A549 (cell line): Measurements from ENCODE around the gene KLC3.

Experiments used
- EHF ChIP-seq: fragments of 250-450 bp; sonication (Bioruptor Pico); IDR thresholded peaks from 2 replicates; pipeline ENCODE4 v1.5.0; 2020; ENCODE audit warnings: mild to moderate bottlenecking
- HDAC2 ChIP-seq: fragments of 200-600 bp; sonication (generic); IDR thresholded peaks from 2 replicates; pipeline ENCODE4 v1.6.1; 2016
- KDM5A ChIP-seq: fragments of 200-600 bp; sonication (generic); IDR thresholded peaks from 2 replicates; pipeline ENCODE4 v1.6.1; 2016; ENCODE audit warnings: antibody characterized with exemption, mild to moderate bottlenecking
- POLR2A ChIP-seq: IDR thresholded peaks from 2 replicates; pipeline ENCODE4 v1.6.1; 2012; ENCODE audit warnings: mild to moderate bottlenecking, low read length
- RAD21 ChIP-seq, 2 experiments: fragments of >200 bp in 1 of 2; sonication (Bioruptor Twin) in 1 of 2; formaldehyde crosslinking in 1 of 2; IDR thresholded peaks in 1 of 2; conservative IDR thresholded peaks in 1 of 2; 2 replicates in 1 of 2; 3 replicates in 1 of 2; pipeline ENCODE4 v1.6.1; 2012 to 2018; ENCODE audit warnings: inconsistent platforms in 1 of 2
- RCOR1 ChIP-seq: fragments of 150-350 bp; IDR thresholded peaks from 2 replicates; pipeline ENCODE4 v1.6.1; 2014; ENCODE audit warnings: antibody characterized with exemption, low read length, low read depth
- ZFP36 ChIP-seq: fragments of 450-650 bp; IDR thresholded peaks from 2 replicates; pipeline ENCODE4 v1.6.1; 2014; ENCODE audit warnings: borderline replicate concordance; ENCODE audit not compliant: partially characterized antibody
- TF ChIP-seq, protein P1 (sequence below): fragments of >200 bp; sonication (Bioruptor Twin); formaldehyde crosslinking; IDR thresholded peaks from 3 replicates; pipeline ENCODE4 v1.5.1; 2016

- no peak for TF ChIP-seq POLR2A
- TF ChIP-seq HDAC2, result no peak
- TF ChIP-seq RAD21 (conservative IDR thresholded peaks at IDR 0.05 in 1 of 2, IDR thresholded peaks at IDR 0.05 in 1 of 2), result no peak
- TF ChIP-seq, protein P1, sequence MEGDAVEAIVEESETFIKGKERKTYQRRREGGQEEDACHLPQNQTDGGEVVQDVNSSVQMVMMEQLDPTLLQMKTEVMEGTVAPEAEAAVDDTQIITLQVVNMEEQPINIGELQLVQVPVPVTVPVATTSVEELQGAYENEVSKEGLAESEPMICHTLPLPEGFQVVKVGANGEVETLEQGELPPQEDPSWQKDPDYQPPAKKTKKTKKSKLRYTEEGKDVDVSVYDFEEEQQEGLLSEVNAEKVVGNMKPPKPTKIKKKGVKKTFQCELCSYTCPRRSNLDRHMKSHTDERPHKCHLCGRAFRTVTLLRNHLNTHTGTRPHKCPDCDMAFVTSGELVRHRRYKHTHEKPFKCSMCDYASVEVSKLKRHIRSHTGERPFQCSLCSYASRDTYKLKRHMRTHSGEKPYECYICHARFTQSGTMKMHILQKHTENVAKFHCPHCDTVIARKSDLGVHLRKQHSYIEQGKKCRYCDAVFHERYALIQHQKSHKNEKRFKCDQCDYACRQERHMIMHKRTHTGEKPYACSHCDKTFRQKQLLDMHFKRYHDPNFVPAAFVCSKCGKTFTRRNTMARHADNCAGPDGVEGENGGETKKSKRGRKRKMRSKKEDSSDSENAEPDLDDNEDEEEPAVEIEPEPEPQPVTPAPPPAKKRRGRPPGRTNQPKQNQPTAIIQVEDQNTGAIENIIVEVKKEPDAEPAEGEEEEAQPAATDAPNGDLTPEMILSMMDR, result no peak
- TF ChIP-seq RCOR1, result no peak
- no peak for TF ChIP-seq KDM5A
- TF ChIP-seq ZFP36, result no peak
- TF ChIP-seq EHF, result no peak
These were observed 40.8 kb upstream of the KLC3 start for GRCh38 chr19:45299719-45300118.
